Mesothelial cell of epicardium (in vitro differentiated cells): ENCODE data around the gene ZBTB32. TPM values are rescaled to one million over a fixed set of nuclear protein-coding genes. Genes with fewer than 3 reads are reported as not detected.
A peak's percentile ranks its signal among the peaks of the same experiment; 100 is the strongest.

Experiments used
- DNase-seq, 2 experiments: peaks; one replicate each; pipeline ENCODE4 v3.0.0; 2021; ENCODE audit warnings: low spot score in 2 of 2; ENCODE audit not compliant: unreplicated experiment in 2 of 2
- H3K27ac Mint-ChIP-seq: 2 replicates; pipeline ENCODE4 v1.8.0; 2021; ENCODE audit warnings: mixed read lengths
- H3K27me3 Mint-ChIP-seq: 2 replicates; pipeline ENCODE4 v1.8.0; 2021; ENCODE audit warnings: low read depth, mixed read lengths
- H3K36me3 Mint-ChIP-seq: 2 replicates; pipeline ENCODE4 v1.8.0; 2021; ENCODE audit warnings: mixed read lengths
- H3K4me1 Mint-ChIP-seq: 2 replicates; pipeline ENCODE4 v1.8.0; 2021; ENCODE audit warnings: mixed read lengths
- H3K4me3 Mint-ChIP-seq: 2 replicates; pipeline ENCODE4 v1.8.0; 2021; ENCODE audit warnings: mild to moderate bottlenecking, moderate library complexity, mixed read lengths
- H3K9me3 Mint-ChIP-seq: 2 replicates; pipeline ENCODE4 v1.8.0; 2021; ENCODE audit warnings: mixed read lengths
- total RNA-seq: library from RNA; stranded (reverse); gene quantifications from 3 replicates; pipeline ENCODE4 v1.2.1, GENCODE V29; 2021
- TF ChIP-seq, protein P1 (sequence below): fragments of 200-600 bp; sonication (generic); IDR thresholded peaks from one replicate; pipeline ENCODE4 v1.5.0; 2021; ENCODE audit warnings: antibody characterized with exemption; ENCODE audit not compliant: unreplicated experiment

The ZBTB32 gene
- total RNA-seq, 1 donor from 2014 or later: not detected

DNA sequence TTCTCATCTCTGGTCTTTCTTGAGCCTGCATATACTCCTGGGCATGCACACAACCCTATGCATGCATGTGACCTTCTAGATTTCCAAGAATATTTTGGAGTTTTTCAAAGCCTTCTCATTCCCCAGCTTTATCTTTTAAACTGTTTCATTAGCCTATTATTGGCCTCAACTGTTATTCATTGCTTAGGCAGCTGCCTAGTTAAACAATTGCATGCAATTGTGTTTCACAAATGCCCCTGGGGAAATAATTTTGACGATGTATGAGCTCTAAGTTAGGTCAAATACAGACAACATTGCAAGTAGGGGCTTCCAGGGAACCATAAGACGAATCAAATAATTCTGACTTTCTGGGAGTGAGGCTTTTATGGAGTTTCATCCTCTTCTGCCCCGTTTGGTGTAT lies 40.4 kb upstream of the ZBTB32 start:
- Mint-ChIP-seq H3K4me3 (no peak overlapping the region), H3K36me3 (peaks cover 26% of the 10 kb centered on the region), H3K9me3 (peaks cover 3% of the 10 kb centered on the region), H3K27me3 (peaks cover 6% of the 10 kb centered on the region), H3K27ac (no peak overlapping the region), H3K4me1 (peaks cover 7% of the 10 kb centered on the region)
- TF ChIP-seq, protein P1, sequence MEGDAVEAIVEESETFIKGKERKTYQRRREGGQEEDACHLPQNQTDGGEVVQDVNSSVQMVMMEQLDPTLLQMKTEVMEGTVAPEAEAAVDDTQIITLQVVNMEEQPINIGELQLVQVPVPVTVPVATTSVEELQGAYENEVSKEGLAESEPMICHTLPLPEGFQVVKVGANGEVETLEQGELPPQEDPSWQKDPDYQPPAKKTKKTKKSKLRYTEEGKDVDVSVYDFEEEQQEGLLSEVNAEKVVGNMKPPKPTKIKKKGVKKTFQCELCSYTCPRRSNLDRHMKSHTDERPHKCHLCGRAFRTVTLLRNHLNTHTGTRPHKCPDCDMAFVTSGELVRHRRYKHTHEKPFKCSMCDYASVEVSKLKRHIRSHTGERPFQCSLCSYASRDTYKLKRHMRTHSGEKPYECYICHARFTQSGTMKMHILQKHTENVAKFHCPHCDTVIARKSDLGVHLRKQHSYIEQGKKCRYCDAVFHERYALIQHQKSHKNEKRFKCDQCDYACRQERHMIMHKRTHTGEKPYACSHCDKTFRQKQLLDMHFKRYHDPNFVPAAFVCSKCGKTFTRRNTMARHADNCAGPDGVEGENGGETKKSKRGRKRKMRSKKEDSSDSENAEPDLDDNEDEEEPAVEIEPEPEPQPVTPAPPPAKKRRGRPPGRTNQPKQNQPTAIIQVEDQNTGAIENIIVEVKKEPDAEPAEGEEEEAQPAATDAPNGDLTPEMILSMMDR: no peak
- DNase-seq: no peak

DNA sequence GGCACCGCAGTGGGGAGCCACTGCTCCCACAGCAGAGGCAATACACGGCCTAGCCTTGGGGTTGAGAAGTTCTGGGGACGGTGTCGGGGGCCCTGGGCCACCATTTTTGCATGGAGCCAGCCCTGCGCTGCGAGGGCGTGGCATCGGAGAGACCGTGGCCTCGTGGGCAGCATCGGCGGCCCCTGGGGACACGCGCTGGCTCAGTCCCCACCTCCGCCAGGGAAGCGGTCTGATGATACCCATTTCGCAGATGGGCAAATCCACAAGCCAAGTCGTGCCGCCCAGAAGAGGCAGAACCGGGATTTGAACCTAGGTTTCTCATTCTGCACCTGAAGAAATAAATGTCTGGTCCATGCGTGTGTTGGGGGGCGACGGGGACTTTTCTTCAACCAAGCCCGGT lies 39.2 kb upstream of the ZBTB32 start:
- H3K27ac Mint-ChIP-seq: no peak overlapping the region
- peaks cover 3% of the 10 kb centered on the region for H3K9me3 Mint-ChIP-seq
- H3K4me1 Mint-ChIP-seq: peaks cover 7% of the 10 kb centered on the region
- DNase-seq: no peak
- peaks cover 16% of the 10 kb centered on the region for H3K27me3 Mint-ChIP-seq
- H3K36me3 Mint-ChIP-seq: peaks cover 23% of the 10 kb centered on the region
- H3K4me3 Mint-ChIP-seq: no peak overlapping the region
- TF ChIP-seq, protein P1: no peak

DNA sequence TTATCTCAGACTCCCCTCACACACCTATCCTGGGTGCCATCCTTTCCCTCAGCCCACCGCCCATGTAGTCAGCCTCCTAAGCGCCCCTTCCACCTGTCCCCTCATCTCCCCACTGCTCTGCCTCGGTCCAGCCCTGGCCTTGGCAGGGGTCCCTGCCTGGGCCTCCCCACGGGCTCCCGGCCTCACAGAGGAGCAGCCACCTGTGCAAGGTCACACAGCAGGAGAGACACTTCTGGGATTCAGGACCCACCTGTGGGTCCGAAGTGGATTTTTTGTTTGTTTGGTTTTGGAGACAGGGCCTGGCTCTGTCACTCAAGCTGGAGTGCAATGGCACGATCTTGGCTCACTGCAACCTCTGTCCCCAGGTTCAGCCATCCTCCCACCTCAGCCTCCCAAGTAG lies 38.8 kb upstream of the ZBTB32 start:
- peaks cover 17% of the 10 kb centered on the region for H3K27me3 Mint-ChIP-seq
- no peak overlapping the region for H3K4me3 Mint-ChIP-seq
- H3K36me3 Mint-ChIP-seq: peaks cover 23% of the 10 kb centered on the region
- peaks cover 7% of the 10 kb centered on the region for H3K4me1 Mint-ChIP-seq
- H3K27ac Mint-ChIP-seq: no peak overlapping the region
- H3K9me3 Mint-ChIP-seq: peaks cover 3% of the 10 kb centered on the region
- no peak for DNase-seq
- TF ChIP-seq, protein P1: no peak

GRCh38 chr19:35666251-35666913 lies 38.0 kb upstream of the ZBTB32 start, which contains the start of gene UPK1A:
TSS of gene UPK1A (plus strand) at chr19:35666517. CDS start at chr19:35666813, 296 bp downstream.
- Mint-ChIP-seq H3K4me3 (no peak within 1 kb of the TSS), H3K4me1 (peaks cover 7% of the 10 kb centered on the region), H3K9me3 (peaks cover 3% of the 10 kb centered on the region), H3K27ac (peak within 1 kb of the TSS; percentile 59), H3K36me3 (peaks cover 20% of the 10 kb centered on the region), H3K27me3 (peaks cover 22% of the 10 kb centered on the region)
- TF ChIP-seq, protein P1: no peak
- no peak for DNase-seq

- H3K27me3 Mint-ChIP-seq: peaks cover 47% of the 10 kb centered on the region
These were observed 34.8 kb upstream of the ZBTB32 start for GRCh38 chr19:35669566-35669965.

More at GRCh38 chr19:35669566-35669965, 34.8 kb upstream of the ZBTB32 start:
- no peak overlapping the region for H3K4me3 Mint-ChIP-seq
- no peaks in the 10 kb centered on the region for H3K9me3 Mint-ChIP-seq
- no peak for DNase-seq
- peaks cover 10% of the 10 kb centered on the region for H3K4me1 Mint-ChIP-seq
- no peak overlapping the region for H3K27ac Mint-ChIP-seq
- H3K36me3 Mint-ChIP-seq: peaks cover 4% of the 10 kb centered on the region
- TF ChIP-seq, protein P1: no peak
